ENCODE measurements around the gene REEP1.
"Not testable (repeated sequence)": the region's sequence is repeated elsewhere in the genome, so short reads cannot be mapped to it uniquely, and the experiment has no call there.

The REEP1 gene

DNA sequence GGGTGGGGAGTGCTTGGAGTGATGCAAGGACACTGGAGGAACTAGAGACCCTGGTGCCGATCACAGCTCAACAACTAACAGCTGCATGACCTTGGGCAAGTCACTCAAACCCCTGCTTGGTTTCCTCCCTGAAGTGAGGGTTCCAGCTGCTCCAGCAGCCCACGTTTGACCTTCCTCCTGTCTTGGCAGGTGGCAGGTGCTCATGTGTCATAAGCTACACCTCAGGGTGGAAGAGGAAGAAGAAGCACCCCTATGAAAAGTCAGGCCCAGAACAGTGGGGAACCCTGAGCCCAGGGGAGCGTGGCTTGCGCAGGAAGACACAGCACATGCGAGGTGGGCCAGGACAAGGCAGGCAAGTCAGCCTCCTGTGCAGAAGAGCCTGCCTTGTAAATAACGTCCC is 95.8 kb downstream of the REEP1 start:
- DNase-seq = no peak

DNA sequence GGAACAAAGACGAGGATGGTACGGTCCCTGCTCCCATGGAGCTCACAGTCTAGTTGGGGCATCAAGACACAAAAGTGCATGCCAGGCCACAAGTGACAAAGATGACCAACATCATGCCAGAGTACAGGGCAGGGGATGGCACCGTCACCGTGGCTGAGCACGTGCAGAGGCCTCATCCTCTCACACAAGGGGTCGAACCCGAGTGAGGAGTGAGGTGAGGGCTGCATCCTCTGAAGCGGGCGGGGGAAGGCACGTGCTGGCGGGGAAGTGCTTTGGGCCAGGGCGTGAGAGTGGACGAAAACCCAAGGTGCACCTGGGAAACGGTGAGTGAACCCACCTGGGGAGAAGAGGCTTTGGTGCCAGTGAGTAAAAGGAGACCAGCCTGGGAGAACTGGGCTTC is 97.2 kb downstream of the REEP1 start:
- DNase-seq = no peak

DNA sequence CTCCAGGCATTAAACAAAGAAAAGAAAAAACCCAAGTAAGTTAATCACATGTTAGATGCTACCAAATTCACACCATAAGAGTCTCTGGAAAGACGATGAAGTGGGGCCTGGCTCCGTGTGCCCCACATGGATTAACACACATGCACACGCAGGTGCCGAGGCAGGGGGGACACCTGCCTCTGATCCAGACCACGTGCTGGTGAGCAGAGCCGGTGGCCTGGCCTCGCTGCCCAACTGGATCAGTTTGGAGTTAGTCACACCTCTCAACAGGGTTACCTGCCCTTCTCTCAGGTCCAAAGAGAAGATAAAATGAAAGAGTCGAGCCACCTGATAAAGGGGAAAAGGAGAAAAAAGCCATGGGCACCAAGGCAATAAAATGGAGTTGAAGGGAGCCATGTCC is 97.7 kb downstream of the REEP1 start:
- no peak for DNase-seq

DNA sequence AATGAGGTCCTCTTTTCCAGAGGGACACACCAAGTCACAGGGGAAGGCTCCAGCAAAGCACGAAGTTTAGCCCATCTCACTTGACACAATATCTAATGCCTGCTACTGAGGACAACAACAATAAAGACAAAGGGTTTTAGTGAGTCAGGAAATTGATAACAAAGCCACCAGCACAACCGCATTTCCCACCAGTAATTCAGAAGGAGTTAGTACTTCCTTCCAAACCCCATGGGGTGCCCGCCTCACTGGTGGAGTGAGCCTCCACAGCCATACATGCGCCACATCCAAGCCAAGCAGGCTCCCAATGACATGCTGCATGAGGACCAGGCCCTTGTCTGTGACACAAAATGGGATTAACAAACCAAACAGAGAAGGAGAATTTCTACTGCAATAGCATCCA is 98.1 kb downstream of the REEP1 start:
- DNase-seq = no peak

DNA sequence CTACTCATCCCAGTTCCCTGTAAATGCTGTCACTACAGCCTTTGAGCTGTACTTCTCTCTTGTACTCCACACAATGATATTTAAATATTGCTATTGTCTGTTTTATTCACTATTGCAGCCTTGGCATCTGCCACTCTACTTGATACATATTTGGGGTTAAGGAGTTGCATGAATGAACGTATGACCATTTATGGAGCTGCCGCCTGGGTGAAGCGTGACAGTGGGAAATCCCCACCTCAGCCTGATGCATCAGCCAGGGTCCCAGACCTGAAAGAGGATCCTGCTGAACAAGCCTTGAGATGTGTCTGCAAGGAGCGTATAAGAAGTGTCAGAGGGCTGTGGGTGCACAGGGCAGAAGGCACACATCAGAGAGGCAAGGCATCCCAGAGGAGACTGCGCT is 99.1 kb downstream of the REEP1 start:
- no peak for DNase-seq

DNA sequence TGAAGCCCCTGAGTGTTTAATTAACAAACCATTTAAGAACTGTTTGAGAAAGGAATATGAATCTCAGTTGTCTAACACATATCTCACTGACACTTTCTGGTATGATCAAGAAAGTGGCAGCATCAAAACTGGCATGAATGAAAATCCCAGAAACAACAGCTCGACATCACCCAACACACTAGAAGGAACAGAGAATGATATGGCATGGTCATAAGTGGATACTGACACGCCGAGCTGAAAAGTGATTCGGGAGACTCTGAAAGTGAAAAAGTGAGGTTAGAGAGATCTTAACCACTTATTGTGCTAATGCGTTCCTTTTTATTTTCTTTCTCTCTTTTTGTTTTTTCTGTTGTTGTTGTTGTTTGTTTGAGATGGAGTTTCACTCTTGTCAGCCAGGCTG is 100.3 kb downstream of the REEP1 start:
- no peak for DNase-seq

DNA sequence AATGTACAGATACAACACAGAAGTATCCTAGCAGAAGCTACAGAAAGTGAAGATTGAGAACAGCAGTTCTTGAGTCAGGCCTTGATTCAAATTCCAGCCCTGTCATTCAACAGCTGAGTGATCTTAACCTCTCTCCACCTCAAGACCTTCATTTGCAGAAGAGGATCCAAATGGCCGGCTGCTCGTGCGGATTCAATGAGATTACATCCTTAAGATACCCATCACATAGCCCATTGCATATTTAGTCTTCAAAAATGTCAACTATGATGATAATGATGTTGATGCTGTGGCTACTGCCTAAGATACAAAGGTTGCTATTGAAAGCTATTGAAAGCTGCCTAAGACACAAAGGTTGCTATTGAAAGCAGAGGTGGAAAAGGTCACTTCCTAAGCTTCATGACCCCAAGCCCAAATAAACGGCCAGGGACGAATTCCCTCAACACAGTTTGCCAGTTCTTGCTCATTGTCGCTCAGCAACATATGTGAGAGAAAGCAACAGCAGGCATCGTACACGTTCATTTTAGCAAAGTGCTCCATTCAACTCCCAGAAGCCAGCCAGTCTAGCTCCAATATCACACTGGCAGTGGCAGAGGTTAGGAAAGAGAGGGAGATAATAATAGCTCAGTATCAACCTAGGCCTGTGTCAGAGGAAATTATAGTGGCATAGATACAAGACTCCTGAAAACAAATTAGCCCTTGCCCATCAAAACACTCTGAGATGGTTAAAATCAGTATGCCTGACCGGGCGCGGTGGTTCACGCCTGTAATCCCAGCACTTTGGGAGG is 102.0 kb downstream of the REEP1 start:
- no peak for DNase-seq

DNA sequence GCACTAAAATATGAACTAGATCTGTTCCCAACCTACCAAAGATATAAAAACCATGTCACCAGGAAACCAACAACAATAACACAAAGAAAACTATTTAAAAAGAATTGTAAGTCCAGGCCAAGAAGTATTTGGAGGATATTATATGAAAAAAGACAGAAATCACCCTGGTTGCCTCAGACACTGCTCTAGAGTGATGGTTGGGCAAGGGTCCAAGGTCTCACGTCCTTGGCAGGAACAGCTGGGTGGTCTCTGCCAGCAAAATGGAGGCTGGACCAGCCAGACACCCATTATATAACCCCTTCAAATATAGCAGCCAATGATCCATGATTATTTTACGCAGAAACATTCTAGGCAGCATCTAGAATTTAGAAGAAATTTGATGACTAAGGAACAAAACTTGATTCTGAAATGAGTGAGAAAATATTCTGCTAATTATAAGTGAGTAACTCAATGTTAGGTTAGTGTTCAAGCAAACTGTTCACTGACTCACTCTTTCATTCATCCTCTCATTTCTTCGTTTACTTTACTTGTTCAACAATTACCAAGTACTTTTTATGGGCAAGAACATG is 102.8 kb downstream of the REEP1 start:
- no peak for DNase-seq

DNA sequence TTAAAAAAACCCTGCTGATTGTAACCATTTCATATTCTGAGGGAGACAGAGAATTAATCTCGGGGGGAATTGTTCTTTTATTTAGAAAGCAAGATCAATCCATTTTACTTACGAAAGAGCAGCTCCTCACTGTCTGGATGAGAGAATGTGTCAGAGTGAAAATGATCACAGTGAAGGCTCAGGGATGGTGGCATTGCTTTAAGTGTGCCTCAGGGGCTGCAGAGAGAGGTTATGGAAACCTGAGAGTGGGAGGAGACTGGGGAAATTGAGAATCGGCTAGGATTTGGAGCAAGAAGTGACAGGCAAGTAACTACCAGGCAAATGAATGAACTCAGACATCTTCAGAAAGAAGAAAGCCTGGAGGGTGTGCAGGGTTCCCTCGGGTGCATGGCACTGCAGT is 104.0 kb downstream of the REEP1 start:
- DNase-seq = no peak

DNA sequence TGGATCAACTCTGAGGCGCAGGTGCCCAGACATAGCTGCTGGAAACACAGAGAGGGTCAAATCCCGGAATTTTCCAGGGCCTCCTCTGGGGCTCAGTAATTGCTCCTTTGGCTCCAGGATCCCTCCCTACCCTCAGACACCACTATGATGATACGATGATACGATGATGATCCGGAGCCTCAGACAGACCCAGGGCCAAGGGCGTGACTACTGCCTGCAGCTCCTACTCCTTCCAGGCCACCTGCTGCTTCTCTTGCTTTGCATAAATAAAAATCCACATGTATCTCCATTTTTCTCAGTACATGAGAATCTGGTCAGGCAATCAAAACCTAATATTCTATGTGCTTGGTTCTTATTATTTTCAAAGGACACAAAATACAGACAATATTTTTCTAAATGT is 104.5 kb downstream of the REEP1 start:
- DNase-seq = no peak

DNA sequence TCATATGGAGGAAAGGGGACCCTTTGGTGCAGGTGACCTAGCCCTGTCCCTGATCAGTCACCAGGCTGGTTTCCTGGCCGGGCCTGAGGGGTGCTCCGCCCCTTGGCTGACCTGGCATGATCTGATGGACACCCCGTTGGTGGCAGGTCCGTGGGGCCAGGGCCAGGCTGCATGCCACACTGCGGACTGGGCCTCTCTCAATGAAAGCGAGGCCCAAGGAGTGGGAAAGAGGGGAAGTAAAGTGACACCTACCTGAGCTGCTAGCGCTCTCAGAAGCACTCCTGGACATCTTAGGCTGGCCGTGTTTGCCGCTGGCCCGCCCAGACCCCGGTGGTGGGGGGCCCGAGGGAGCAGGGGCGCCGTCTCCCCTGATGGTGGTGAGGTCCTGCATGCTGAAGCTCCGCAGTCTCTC is 105.0 kb downstream of the REEP1 start:
- DNase-seq = no peak

DNA sequence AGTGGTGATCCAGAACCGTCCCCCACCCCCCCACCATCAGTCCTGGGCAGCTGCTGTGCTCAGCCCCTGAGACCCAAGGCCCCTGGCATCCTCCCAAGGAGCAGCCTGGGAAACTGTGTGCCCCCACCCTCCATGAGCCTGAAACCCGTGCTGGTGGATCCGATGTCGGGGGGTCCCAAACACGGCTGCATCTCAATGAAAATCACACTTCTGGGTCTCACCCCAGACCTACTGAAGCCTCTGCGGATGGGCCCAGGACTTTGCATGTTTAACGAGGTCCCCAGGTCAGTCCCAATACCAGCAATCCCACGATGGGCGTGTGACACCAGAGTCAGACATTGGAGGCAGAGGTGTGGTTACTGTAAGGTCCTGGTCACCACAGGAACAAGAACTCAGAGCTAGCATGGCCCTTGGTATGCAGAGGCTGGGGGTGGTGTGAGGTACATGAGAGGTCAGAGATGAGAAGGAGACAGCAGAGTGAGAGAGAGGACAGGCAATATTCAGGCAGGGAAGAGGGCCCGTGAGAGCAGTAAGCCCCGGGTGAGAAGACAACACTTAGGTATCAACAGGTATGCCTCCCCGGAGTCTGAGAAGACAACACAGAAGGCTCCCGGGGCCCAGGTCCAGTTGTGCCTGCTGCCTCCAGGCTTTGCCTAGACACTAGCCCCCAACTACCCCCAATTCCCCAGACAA is 105.6 kb downstream of the REEP1 start:
- no peak for DNase-seq

DNA sequence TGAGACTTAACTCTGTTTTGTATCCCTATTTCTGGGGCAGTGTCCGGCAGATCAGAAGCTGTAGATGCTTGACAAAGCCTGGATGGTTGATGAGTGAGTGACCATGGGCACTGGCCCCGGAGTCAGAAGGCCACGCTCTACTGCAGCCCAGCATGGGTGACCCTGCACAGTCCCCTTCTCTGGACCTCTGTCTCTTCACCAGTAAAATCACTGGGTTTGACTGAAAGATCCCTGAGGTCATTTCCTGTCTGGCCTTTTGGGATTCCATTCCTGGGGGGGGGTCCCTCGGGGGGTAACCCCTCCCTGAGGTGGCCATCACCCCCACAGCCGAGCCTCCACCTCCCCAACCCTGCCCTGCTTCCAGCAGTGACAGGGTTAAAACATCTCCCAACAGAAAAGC is 106.5 kb downstream of the REEP1 start:
- DNase-seq = no peak

DNA sequence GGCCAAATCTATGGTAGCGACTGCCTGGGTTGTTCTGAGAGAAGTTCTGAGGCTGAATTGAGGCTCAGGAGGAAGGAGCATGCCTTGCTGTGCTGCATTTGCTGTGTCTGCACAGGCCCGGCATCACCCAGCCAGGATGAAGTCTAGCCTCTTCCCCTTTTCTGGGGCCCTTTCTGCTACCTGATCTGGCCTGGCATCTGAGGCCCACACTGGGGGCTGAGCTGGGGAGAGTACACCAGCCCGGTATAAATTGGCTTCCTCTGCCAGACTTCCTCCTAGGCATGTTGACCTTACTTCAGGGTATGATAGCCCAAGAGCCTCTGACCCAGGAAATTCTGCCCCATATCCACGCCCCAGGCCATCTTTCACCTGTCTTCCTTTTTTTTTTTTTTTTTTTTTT is 108.2 kb downstream of the REEP1 start:
- DNase-seq = no peak

DNA sequence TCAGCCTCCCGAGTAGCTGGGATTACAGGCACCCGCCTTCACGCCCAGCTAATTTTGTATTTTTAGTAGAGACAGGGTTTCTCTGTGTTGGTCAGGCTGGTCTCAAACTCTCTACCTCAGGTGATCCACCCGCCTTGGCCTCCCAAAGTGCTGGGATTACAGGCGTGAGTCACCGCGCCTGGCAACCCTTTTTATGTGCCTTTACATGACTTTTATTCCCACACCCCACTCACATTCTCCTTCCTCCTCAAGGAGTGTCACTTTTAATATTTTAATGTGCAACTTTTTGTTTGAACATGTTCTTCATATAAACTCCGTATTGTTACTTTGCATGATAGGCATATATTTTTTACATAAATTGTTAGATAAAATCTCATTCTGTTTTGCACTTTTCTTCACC is 108.9 kb downstream of the REEP1 start:
- not testable (repeated sequence) for DNase-seq

DNA sequence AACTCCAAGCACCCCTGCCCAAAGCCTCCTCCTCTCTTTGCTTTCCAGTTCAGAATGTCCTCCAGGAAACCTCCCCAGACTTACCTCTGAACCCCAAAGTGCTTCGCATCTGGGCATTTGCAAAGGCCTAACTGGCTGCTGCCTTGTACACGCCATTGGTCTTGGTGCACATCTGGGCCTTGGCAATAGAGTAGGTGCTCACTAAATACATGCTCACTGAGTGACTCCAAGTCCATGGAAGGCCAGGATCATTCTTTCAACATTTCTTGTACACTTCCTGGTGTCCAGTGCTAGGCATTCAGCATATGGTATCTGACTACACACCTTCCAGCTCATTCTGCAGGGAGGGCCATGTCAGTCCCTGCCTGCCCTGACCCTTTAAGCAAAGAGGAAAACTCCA is 109.7 kb downstream of the REEP1 start:
- DNase-seq = no peak

DNA sequence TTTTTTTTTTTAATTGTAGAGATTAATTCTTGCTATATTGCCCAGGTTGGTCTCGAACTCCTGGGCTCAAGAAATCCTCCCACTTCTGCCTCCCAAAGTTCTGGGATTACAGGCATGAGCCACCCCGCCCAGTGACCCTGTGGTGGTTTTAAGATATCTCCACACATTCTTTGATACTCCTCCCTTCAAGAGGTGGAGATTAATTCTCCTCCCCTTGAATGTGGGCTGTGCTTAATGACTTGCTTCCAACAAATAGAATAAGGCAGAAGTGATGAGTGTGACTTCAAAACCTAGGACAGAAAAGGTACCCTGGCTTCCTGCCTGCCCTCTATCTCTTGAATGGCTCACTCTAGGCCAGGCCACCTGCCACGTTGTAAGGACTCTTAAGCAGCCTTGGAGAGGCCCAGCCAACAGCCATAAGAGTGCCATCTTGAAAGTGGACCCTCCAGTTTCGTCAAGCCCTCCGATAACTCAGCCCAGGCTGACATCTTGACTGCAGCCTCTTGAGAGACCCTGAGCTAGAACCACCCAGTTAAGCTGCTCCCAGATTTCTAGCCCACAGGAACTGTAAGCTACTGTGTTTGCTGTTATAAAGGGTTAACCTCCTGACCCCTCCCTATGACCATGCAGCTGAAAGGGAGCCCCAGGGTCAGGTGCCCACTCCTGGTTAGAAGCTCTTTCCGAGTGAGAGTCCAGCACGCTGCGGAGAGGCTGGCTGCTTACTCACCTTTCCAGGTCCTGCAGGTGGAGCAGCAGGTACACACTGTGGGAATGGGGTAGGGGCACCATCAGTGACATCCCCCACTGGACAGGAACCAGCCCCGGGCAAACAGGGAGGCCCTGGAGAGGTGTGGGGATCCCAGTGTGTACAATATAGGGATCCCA is 110.5 kb downstream of the REEP1 start:
- no peak for DNase-seq

DNA sequence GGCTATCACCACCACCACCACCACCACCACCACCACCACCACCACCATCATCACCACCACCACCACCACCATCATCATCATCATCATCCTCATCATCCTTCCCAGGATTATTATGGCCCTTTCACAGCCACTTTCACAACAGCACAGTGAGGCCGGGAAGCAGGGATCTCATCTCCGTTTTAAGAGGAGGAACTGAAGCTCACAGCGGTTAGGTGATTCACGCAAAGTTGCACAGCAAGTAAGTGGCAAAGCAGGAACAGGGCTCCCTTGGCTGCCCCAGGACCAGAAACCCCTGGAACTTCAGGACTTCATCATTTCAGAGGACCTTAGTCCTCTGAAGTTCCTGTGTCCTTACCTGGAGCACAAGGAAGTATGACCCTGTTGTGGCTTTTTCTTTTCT is 111.4 kb downstream of the REEP1 start:
- DNase-seq = no peak

DNA sequence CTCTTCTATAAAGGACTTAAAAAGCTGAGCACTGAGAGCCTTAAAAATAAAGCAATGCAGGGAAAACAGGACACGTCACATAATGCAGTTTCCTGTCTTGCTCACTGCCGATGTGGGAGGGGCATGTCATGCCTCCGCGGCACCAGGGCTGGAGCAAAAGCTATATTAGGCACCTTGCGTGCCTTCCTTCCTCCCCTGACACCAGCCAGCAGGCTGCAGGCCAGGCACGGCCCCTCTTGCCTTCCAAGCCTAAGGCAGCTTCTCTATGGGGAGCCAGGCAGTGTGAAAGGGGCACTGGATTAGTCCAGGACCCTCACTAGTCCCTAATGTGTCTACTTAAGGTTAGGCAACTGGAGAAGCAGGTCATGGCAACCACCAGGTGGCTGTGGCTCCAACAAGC is 111.8 kb downstream of the REEP1 start:
- no peak for DNase-seq

DNA sequence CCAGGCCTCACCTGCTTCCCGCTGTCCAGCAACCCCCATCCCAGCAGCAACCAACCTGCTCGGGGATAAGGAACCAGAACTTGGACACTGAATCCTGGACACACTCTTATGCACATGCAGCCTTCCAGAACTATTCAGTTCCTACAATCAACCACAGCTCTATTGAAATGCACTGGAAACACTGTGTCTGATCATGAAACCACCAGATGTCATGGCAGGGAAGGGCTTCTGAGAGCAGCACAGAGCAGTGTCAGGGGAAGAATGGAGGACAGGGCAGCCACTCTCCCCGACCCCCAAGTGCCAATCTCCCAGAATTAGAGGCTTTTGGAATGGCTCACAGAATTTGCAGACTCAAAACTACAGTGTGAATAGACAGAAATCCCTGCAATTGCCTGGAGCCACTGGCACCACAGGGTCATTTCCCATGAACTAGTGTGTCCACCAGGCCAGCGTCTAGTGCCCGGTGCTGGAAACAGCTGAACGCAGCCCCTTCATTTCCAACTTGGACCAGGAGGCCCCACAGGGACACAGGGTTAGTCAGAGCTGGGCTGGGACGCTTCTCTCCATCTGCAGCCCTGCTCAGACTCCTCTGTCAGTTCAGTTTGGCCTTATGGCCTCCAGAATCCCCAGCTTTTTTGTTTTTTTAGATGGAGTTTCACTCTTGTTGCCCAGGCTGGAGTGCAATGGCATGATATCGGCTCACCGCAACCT is 112.6 kb downstream of the REEP1 start:
- no peak for DNase-seq

DNA sequence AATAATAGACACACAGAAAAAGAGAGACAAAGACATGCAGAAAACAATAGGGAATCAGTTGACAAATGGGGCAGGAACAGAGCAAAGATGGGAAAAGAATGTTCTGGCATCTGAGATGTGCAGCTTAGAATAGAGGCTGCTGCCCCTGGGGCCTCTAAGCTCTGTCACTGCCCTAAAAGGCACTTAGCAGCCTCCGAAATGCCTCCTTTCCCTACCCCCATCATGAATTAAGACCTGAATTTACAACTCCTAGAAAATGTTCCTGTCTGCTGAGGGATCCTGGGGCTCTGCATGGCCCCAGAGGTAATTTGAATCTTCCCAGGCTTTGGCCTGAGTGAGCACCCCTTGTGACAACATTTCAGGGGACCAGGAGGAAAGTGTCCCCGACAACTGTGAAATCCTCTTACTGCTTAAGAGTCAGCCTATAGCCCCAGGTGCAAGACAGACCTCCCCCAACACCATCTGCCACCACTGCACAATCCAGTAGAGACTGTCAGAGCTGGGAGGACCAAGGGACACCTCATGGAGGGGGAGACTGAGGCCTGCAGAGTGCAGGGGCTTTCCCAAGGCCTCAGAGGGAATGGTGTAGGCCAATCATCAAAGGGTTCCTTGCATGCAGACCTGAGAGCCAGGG is 113.4 kb downstream of the REEP1 start:
- DNase-seq = no peak

All from DMS53 (cell line).